ENCODE data around the gene HOXD10.

Gene HOXD10

DNA sequence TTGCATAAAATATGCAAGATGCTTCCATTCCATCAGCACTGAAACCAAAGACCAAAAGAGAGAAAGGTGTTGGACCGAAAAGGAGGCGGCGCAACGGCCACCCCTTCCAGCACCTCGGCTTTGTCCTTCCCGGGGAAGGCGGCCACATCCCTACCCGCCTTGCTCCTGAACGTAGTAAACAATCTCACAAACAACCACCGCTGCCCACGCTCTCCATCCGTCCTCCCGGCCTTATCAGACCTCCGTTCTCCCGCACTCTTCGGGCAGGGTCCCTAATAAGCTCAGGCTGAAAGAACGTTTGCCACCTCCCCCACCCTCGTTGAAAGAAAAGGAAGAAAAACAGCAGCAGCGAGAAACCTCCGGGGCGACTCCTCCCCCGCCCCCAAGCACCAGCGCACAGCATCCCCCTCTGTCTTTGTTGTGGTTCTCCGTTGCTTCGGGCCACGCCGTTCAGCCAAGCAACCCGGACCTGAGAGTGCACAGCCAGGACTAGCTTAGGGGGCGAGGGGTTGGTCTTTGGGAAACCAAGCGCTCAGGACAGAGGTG, 37.2 kb upstream of the HOXD10 start:
- peak overlapping the region; percentile 31 for H3K4me3 ChIP-seq (ENCODE audit: control insufficient read depth, low read depth, low read length)

DNA sequence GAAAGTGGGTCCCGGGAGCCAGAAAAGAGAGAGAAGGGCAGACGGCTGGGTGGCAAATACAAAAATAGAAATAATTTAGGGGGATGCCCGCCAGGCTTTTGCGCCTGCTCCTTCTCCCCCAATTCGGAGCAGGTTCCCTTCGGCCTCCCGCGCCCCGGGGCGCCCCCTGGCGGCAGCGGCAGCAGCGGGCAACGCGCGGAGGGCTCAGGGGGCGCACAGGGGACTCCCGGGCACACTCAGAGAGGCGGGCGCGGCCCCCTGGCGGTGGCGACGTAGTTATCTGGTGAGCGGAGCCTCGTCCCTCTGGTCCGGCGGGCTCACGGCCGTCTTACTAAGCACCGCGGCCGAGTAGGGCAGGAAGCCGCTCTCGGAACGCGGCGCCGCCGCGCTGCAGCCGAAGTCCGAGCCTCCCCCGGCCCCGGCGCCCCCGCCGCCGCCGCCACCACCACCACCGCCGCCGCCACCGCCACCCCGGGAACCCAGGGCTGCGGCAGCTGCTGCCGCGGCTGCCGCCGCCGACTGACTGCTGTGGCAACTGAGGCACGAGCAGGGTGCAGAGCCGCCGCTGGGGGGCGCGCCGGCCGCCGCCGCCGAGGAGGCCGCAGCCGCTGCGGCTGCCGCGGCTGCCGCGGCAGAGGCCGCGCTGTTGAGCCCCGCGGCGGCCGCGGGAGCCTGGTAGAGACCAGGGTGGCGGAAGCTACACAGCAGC, 36.6 kb upstream of the HOXD10 start:
- peak overlapping the region; percentile 31 for H3K4me3 ChIP-seq (ENCODE audit: control insufficient read depth, low read depth, low read length)
- DNase-seq (ENCODE audit: low read depth): no peak

More for the DNA sequence above, 37.2 kb upstream of the HOXD10 start:
- TF ChIP-seq, protein P1, sequence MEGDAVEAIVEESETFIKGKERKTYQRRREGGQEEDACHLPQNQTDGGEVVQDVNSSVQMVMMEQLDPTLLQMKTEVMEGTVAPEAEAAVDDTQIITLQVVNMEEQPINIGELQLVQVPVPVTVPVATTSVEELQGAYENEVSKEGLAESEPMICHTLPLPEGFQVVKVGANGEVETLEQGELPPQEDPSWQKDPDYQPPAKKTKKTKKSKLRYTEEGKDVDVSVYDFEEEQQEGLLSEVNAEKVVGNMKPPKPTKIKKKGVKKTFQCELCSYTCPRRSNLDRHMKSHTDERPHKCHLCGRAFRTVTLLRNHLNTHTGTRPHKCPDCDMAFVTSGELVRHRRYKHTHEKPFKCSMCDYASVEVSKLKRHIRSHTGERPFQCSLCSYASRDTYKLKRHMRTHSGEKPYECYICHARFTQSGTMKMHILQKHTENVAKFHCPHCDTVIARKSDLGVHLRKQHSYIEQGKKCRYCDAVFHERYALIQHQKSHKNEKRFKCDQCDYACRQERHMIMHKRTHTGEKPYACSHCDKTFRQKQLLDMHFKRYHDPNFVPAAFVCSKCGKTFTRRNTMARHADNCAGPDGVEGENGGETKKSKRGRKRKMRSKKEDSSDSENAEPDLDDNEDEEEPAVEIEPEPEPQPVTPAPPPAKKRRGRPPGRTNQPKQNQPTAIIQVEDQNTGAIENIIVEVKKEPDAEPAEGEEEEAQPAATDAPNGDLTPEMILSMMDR (IDR thresholded peaks at IDR 0.05; ENCODE audit: control insufficient read depth, insufficient read depth, low read depth, low read length, missing control alignments): no peak
- no peak for DNase-seq (ENCODE audit: low read depth)

DNA sequence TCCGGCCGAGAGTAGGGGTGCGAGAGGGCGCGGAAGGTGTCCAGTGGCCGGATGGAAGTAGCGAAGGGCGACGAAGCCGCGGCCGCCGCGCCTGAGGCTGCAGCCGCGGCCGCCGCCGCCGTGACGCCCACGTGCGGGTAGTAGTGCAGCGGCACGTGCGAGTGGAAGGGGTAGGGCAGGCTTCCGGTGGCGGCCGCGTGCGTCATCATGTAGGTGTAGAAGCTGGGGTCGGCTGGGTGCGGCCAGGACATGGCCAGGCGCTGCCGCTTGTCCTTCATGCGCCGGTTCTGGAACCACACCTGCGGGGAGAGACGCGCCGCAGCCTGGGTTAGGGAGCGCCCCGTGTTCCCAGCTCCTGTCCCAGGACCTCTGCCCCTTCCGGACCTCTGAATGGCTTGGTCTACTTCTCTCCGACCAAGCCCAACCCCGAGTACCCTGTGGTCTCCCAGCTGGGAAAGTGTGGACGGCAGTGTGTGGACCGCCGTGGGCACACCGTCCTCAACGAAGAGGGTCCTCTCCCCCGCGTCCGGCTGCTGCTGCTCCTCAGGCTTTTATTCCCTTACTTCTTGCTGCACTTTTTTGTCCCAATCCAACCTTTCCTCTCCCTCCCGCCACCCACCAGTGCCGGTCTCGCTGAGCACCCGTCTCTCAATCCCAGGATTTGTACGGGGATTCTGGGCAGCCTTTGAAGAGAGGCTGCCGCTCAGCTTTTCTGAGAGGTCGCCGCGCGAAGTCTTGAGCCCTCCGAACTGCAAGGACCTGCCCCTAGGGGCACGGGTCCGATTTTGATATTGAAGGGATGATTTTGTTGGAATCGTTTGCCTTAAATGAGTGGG, 35.8 kb upstream of the HOXD10 start:
- H3K4me3 ChIP-seq (ENCODE audit: control insufficient read depth, low read depth, low read length): peak overlapping the region; percentile 23
- no peak for DNase-seq (ENCODE audit: low read depth)
- TF ChIP-seq, protein P1 (IDR thresholded peaks at IDR 0.05; ENCODE audit: control insufficient read depth, insufficient read depth, low read depth, low read length, missing control alignments): no peak

More for the DNA sequence above, 36.6 kb upstream of the HOXD10 start:
- TF ChIP-seq, protein P1 (IDR thresholded peaks at IDR 0.05; ENCODE audit: control insufficient read depth, insufficient read depth, low read depth, low read length, missing control alignments): peak; percentile 66

DNA sequence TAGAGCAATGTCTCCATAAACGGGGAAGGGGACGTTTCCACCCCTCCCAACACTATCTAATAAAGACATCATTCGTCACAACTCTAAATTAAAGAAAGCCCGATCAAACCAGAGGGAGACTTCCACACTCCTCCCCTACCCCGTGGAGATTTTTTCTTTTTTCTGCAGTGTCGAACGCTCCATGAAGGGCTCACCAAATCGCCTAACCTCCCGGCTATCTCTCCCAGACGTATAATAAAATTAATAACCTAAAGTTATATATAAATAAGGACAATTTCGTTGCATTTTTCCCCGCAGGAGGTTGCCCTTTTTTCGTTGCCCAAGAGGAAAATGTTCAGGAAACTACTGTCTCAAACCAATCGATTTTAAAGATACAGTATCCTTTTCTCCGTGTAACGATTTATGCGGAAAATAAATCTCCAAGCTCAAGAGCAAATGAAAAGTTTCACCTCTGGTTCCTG, 35.2 kb upstream of the HOXD10 start:
- no peak overlapping the region for H3K4me3 ChIP-seq (ENCODE audit: control insufficient read depth, low read depth, low read length)
- no peak for DNase-seq (ENCODE audit: low read depth)
- TF ChIP-seq, protein P1 (IDR thresholded peaks at IDR 0.05; ENCODE audit: control insufficient read depth, insufficient read depth, low read depth, low read length, missing control alignments): no peak

DNA sequence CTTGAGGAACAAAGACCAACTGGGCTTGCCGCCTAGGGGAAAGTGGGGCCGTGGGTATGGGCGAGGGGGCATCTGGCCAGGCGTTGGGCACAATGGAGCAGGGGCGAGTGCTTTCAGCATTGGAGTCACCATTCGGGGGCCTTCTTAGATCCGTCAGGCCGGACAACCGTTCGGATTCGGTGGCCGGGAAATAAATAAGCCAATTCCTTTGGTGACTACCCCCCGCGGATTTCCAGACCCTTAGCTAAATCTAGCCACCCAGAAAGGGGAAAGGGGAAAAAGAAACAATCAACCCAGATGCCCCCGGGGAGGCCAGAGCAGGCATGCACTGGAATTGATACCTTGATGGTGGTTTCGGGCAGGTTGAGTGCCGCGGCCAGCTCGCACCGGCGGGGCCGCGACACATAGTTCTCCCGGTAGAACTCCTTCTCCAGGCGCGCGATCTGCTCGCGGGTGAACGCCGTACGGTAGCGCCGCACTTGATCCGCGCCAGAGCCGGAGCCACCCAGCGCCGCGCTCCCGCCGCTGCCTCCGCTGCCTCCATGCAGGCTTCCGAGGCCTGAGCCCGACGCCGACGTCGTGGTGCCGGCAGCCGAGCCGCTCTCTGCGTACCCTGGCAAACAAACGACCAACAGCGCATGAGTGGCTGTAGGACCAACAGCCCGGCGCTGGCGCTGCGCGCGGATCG, 34.6 kb upstream of the HOXD10 start:
- DNase-seq (ENCODE audit: low read depth): no peak
- TF ChIP-seq, protein P1 (IDR thresholded peaks at IDR 0.05; ENCODE audit: control insufficient read depth, insufficient read depth, low read depth, low read length, missing control alignments): no peak
- no peak overlapping the region for H3K4me3 ChIP-seq (ENCODE audit: control insufficient read depth, low read depth, low read length)

DNA sequence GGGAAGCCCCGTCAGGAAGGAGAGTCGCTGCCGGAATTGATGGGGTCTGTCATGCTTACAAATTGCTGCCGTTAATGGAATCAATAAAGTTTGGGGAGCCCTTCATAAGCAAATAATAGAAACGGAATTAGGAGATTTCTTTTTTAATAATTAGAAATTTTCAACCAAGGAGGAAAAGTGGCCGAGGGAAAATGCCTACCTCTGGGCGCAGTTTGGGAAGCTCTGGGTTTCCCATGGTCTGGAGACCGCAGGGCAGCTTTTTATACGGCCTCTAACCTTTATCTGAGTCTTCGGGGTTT, 34.1 kb upstream of the HOXD10 start:
- no peak for DNase-seq (ENCODE audit: low read depth)
- H3K4me3 ChIP-seq (ENCODE audit: control insufficient read depth, low read depth, low read length): no peak overlapping the region
- TF ChIP-seq, protein P1 (IDR thresholded peaks at IDR 0.05; ENCODE audit: control insufficient read depth, insufficient read depth, low read depth, low read length, missing control alignments): no peak
